HG02571 (cell line): Measurements from ENCODE around the gene HDAC5.
"Not testable (repeated sequence)": the region's sequence is repeated elsewhere in the genome, so short reads cannot be mapped to it uniquely, and the experiment has no call there.

Source experiments
- ATAC-seq: cut with Tn5 transposase; IDR thresholded peaks from one replicate; pipeline ENCODE4 v1.9.1; 2021; ENCODE audit warnings: mild to moderate bottlenecking, moderate library complexity; ENCODE audit not compliant: unreplicated experiment

HDAC5 gene

GRCh38 chr17:44037471-44037870 is 86.0 kb downstream of the HDAC5 start:
- no peak for ATAC-seq

GRCh38 chr17:44034688-44035087 is 88.8 kb downstream of the HDAC5 start:
- not testable (repeated sequence) for ATAC-seq

- no peak for ATAC-seq
These were observed 89.5 kb downstream of the HDAC5 start for GRCh38 chr17:44033861-44034408.

GRCh38 chr17:44030482-44030881 is 93.0 kb downstream of the HDAC5 start:
- no peak for ATAC-seq

- no peak for ATAC-seq
These were observed 93.7 kb downstream of the HDAC5 start for GRCh38 chr17:44029736-44030135.
